Measurements from ENCODE around the gene CDAN1.

CDAN1 gene

GRCh38 chr15:42692997-42693396 lies 43.9 kb downstream of the CDAN1 start:
- H3K4me3 ChIP-seq (ENCODE audit: low read depth, low read length) = no peak overlapping the region
- H3K36me3 ChIP-seq (replicated peaks) = peaks cover 2% of the 10 kb centered on the region
- no peaks in the 10 kb centered on the region for H3K27me3 ChIP-seq (replicated peaks)
- no peak for TF ChIP-seq CTCF (IDR thresholded peaks at IDR 0.05; ENCODE audit: low read depth, low read length, missing control alignments)
- no peak for DNase-seq
- H3K27ac ChIP-seq = no peak overlapping the region
- in situ Hi-C loops (cut with HindIII; ENCODE audit: low pct_ligation_motif_present, low sequenced_read_pairs) = no loop called here

GRCh38 chr15:42692536-42692935 lies 44.4 kb downstream of the CDAN1 start:
- no peak for TF ChIP-seq CTCF (IDR thresholded peaks at IDR 0.05; ENCODE audit: low read depth, low read length, missing control alignments)
- no peak overlapping the region for H3K4me3 ChIP-seq (ENCODE audit: low read depth, low read length)
- H3K36me3 ChIP-seq (replicated peaks) = peaks cover 2% of the 10 kb centered on the region
- H3K27me3 ChIP-seq (replicated peaks) = no peaks in the 10 kb centered on the region
- no peak for DNase-seq
- in situ Hi-C loops (cut with HindIII; ENCODE audit: low pct_ligation_motif_present, low sequenced_read_pairs) = no loop called here
- no peak overlapping the region for H3K27ac ChIP-seq

- H3K4me3 ChIP-seq (ENCODE audit: low read depth, low read length) = no peak overlapping the region
- peaks cover 2% of the 10 kb centered on the region for H3K36me3 ChIP-seq (replicated peaks)
- TF ChIP-seq CTCF (IDR thresholded peaks at IDR 0.05; ENCODE audit: low read depth, low read length, missing control alignments) = no peak
- H3K27ac ChIP-seq = no peak overlapping the region
- no peaks in the 10 kb centered on the region for H3K27me3 ChIP-seq (replicated peaks)
- in situ Hi-C loops (cut with HindIII; ENCODE audit: low pct_ligation_motif_present, low sequenced_read_pairs) = no loop called here
- DNase-seq = no peak
Observed at GRCh38 chr15:42691770-42692169, 45.2 kb downstream of the CDAN1 start.

- no peak for DNase-seq
- Histone ChIP-seq H3K36me3 (replicated peaks) (peaks cover 2% of the 10 kb centered on the region), H3K27me3 (replicated peaks) (no peaks in the 10 kb centered on the region), H3K27ac (no peak overlapping the region), H3K4me3 (ENCODE audit: low read depth, low read length) (no peak overlapping the region)
- TF ChIP-seq CTCF (IDR thresholded peaks at IDR 0.05; ENCODE audit: low read depth, low read length, missing control alignments) = no peak
- in situ Hi-C loops (cut with HindIII; ENCODE audit: low pct_ligation_motif_present, low sequenced_read_pairs) = no loop called here
Observed at GRCh38 chr15:42691308-42691707, 45.6 kb downstream of the CDAN1 start.

GRCh38 chr15:42688301-42688700 lies 48.6 kb downstream of the CDAN1 start:
- no peak for DNase-seq
- TF ChIP-seq CTCF (IDR thresholded peaks at IDR 0.05; ENCODE audit: low read depth, low read length, missing control alignments) = no peak
- no peak overlapping the region for H3K27ac ChIP-seq
- no peak overlapping the region for H3K4me3 ChIP-seq (ENCODE audit: low read depth, low read length)
- in situ Hi-C loops (cut with HindIII; ENCODE audit: low pct_ligation_motif_present, low sequenced_read_pairs) = no loop called here
- H3K36me3 ChIP-seq (replicated peaks) = peaks cover 7% of the 10 kb centered on the region
- no peaks in the 10 kb centered on the region for H3K27me3 ChIP-seq (replicated peaks)

- no peak for DNase-seq
- in situ Hi-C loops (cut with HindIII; ENCODE audit: low pct_ligation_motif_present, low sequenced_read_pairs) = no loop called here
- Histone ChIP-seq H3K36me3 (replicated peaks) (peaks cover 7% of the 10 kb centered on the region), H3K27ac (no peak overlapping the region), H3K4me3 (ENCODE audit: low read depth, low read length) (no peak overlapping the region), H3K27me3 (replicated peaks) (no peaks in the 10 kb centered on the region)
- no peak for TF ChIP-seq CTCF (IDR thresholded peaks at IDR 0.05; ENCODE audit: low read depth, low read length, missing control alignments)
Observed at GRCh38 chr15:42687740-42688139, 49.2 kb downstream of the CDAN1 start.

Measured in brain microvascular endothelial cell (primary cell).